ENCODE data around the gene NEUROG1.

NEUROG1 gene

GRCh38 chr5:135577421-135577820 lies 41.7 kb upstream of the NEUROG1 start:
- H3K9me3 ChIP-seq (ENCODE audit: control extremely low read depth in 1 of 5, control insufficient read depth in 4 of 5, insufficient read depth in 2 of 5, low read depth in 1 of 5, low read length in 4 of 5): no peaks in the 10 kb centered on the region
- peaks cover 4 to 72% (median 52%) of the 10 kb centered on the region in 5 experiments for H3K27me3 ChIP-seq (replicated peaks in 2 of 5; ENCODE audit: control insufficient read depth in 4 of 5, insufficient read depth in 5 of 5, low read length in 4 of 5)
- WGBS (ENCODE audit: insufficient coverage): 67% methylated on average over 3 of the region's 8 CpGs
- ChIA-PET CTCF (interaction anchor here (1.0 to 4.3 kb wide), 3 partner anchors 12 to 21 kb away, joined by 3 to 16 read pairs (median 4); no protein-coding TSS in a partner anchor), POLR2A (no interaction called here)
- DNase-seq: no peak
- no peak overlapping the region for H3K27ac ChIP-seq (ENCODE audit: insufficient read depth in 1 of 2, low read depth in 1 of 2, low read length in 2 of 2, poor library complexity in 1 of 2, severe bottlenecking in 2 of 2)
- peaks cover 0 to 14% (median 7%) of the 10 kb centered on the region in 4 experiments for H3K4me1 ChIP-seq (ENCODE audit: control extremely low read depth in 1 of 4, control insufficient read depth in 4 of 4, insufficient read depth in 4 of 4, low read length in 3 of 4)
- H3K4me3 ChIP-seq (ENCODE audit: control insufficient read depth in 1 of 7, extremely low read depth in 1 of 7, insufficient read depth in 4 of 7, low read depth in 2 of 7, low read length in 6 of 7): no peak overlapping the region
- H3K36me3 ChIP-seq (ENCODE audit: control insufficient read depth in 4 of 4, insufficient read depth in 4 of 4, low read length in 3 of 4): no peaks in the 10 kb centered on the region

GRCh38 chr5:135576075-135576599 lies 40.4 kb upstream of the NEUROG1 start:
- POLR2A ChIA-PET: no interaction called here

GRCh38 chr5:135574493-135574892 lies 38.7 kb upstream of the NEUROG1 start:
- CTCF ChIA-PET: interaction anchor here (4.3 to 29.4 kb wide), 3 partner anchors 9 to 108 kb away, joined by 16 to 1163 read pairs (median 70); partner anchors contain the start of gene TIFAB
- 98% methylated on average over 9 of the region's 10 CpGs for WGBS (ENCODE audit: insufficient coverage)
- no peak for DNase-seq
- Histone ChIP-seq H3K27ac (ENCODE audit: insufficient read depth in 1 of 2, low read depth in 1 of 2, low read length in 2 of 2, poor library complexity in 1 of 2, severe bottlenecking in 2 of 2) (no peak overlapping the region), H3K4me1 (ENCODE audit: control extremely low read depth in 1 of 4, control insufficient read depth in 4 of 4, insufficient read depth in 4 of 4, low read length in 3 of 4) (peaks cover 0 to 14% (median 7%) of the 10 kb centered on the region in 4 experiments), H3K27me3 (replicated peaks in 2 of 5; ENCODE audit: control insufficient read depth in 4 of 5, insufficient read depth in 5 of 5, low read length in 4 of 5) (peaks cover 0 to 48% (median 42%) of the 10 kb centered on the region in 5 experiments), H3K9me3 (ENCODE audit: control extremely low read depth in 1 of 5, control insufficient read depth in 4 of 5, insufficient read depth in 2 of 5, low read depth in 1 of 5, low read length in 4 of 5) (no peaks in the 10 kb centered on the region), H3K4me3 (ENCODE audit: control insufficient read depth in 1 of 7, extremely low read depth in 1 of 7, insufficient read depth in 4 of 7, low read depth in 2 of 7, low read length in 6 of 7) (no peak overlapping the region), H3K36me3 (ENCODE audit: control insufficient read depth in 4 of 4, insufficient read depth in 4 of 4, low read length in 3 of 4) (no peaks in the 10 kb centered on the region)
- POLR2A ChIA-PET: no interaction called here

More at GRCh38 chr5:135576075-135576599, 40.4 kb upstream of the NEUROG1 start:
- no peaks in the 10 kb centered on the region for H3K9me3 ChIP-seq (ENCODE audit: control extremely low read depth in 1 of 5, control insufficient read depth in 4 of 5, insufficient read depth in 2 of 5, low read depth in 1 of 5, low read length in 4 of 5)
- peaks cover 4 to 63% (median 50%) of the 10 kb centered on the region in 5 experiments for H3K27me3 ChIP-seq (replicated peaks in 2 of 5; ENCODE audit: control insufficient read depth in 4 of 5, insufficient read depth in 5 of 5, low read length in 4 of 5)
- peaks cover 0 to 14% (median 7%) of the 10 kb centered on the region in 4 experiments for H3K4me1 ChIP-seq (ENCODE audit: control extremely low read depth in 1 of 4, control insufficient read depth in 4 of 4, insufficient read depth in 4 of 4, low read length in 3 of 4)
- 80% methylated on average over 4 of the region's 6 CpGs for WGBS (ENCODE audit: insufficient coverage)
- no peak overlapping the region for H3K27ac ChIP-seq (ENCODE audit: insufficient read depth in 1 of 2, low read depth in 1 of 2, low read length in 2 of 2, poor library complexity in 1 of 2, severe bottlenecking in 2 of 2)
- no peaks in the 10 kb centered on the region for H3K36me3 ChIP-seq (ENCODE audit: control insufficient read depth in 4 of 4, insufficient read depth in 4 of 4, low read length in 3 of 4)
- H3K4me3 ChIP-seq (ENCODE audit: control insufficient read depth in 1 of 7, extremely low read depth in 1 of 7, insufficient read depth in 4 of 7, low read depth in 2 of 7, low read length in 6 of 7): no peak overlapping the region
- CTCF ChIA-PET: interaction anchor here (1.5 to 4.3 kb wide), 2 partner anchors 10 to 16 kb away, joined by 4 to 16 read pairs; no protein-coding TSS in a partner anchor
- DNase-seq: no peak

GRCh38 chr5:135571902-135572301 lies 36.1 kb upstream of the NEUROG1 start:
- no peak overlapping the region for H3K4me3 ChIP-seq (ENCODE audit: control insufficient read depth in 1 of 7, extremely low read depth in 1 of 7, insufficient read depth in 4 of 7, low read depth in 2 of 7, low read length in 6 of 7)
- H3K9me3 ChIP-seq (ENCODE audit: control extremely low read depth in 1 of 5, control insufficient read depth in 4 of 5, insufficient read depth in 2 of 5, low read depth in 1 of 5, low read length in 4 of 5): no peaks in the 10 kb centered on the region
- no peak for DNase-seq
- H3K36me3 ChIP-seq (ENCODE audit: control insufficient read depth in 4 of 4, insufficient read depth in 4 of 4, low read length in 3 of 4): no peaks in the 10 kb centered on the region
- CTCF ChIA-PET: interaction anchor here (1.0 to 29.4 kb wide), 7 partner anchors 8 to 260 kb away, joined by 3 to 1163 read pairs (median 70); partner anchors contain the start of genes CXCL14, SLC25A48 and TIFAB
- H3K27me3 ChIP-seq (replicated peaks in 2 of 5; ENCODE audit: control insufficient read depth in 4 of 5, insufficient read depth in 5 of 5, low read length in 4 of 5): peaks cover 0 to 23% (median 18%) of the 10 kb centered on the region in 5 experiments
- no peaks in the 10 kb centered on the region for H3K4me1 ChIP-seq (ENCODE audit: control extremely low read depth in 1 of 4, control insufficient read depth in 4 of 4, insufficient read depth in 4 of 4, low read length in 3 of 4)
- POLR2A ChIA-PET: no interaction called here
- H3K27ac ChIP-seq (ENCODE audit: insufficient read depth in 1 of 2, low read depth in 1 of 2, low read length in 2 of 2, poor library complexity in 1 of 2, severe bottlenecking in 2 of 2): no peak overlapping the region
- 92% methylated on average over 5 of the region's 9 CpGs for WGBS (ENCODE audit: insufficient coverage)

- DNase-seq: no peak
- WGBS (ENCODE audit: insufficient coverage): 90% methylated on average over 10 of the region's 10 CpGs
- Histone ChIP-seq H3K4me1 (ENCODE audit: control extremely low read depth in 1 of 4, control insufficient read depth in 4 of 4, insufficient read depth in 4 of 4, low read length in 3 of 4) (no peaks in the 10 kb centered on the region), H3K27ac (ENCODE audit: insufficient read depth in 1 of 2, low read depth in 1 of 2, low read length in 2 of 2, poor library complexity in 1 of 2, severe bottlenecking in 2 of 2) (no peak overlapping the region), H3K27me3 (replicated peaks in 2 of 5; ENCODE audit: control insufficient read depth in 4 of 5, insufficient read depth in 5 of 5, low read length in 4 of 5) (peaks cover 0 to 20% (median 12%) of the 10 kb centered on the region in 5 experiments), H3K9me3 (ENCODE audit: control extremely low read depth in 1 of 5, control insufficient read depth in 4 of 5, insufficient read depth in 2 of 5, low read depth in 1 of 5, low read length in 4 of 5) (no peaks in the 10 kb centered on the region), H3K4me3 (ENCODE audit: control insufficient read depth in 1 of 7, extremely low read depth in 1 of 7, insufficient read depth in 4 of 7, low read depth in 2 of 7, low read length in 6 of 7) (no peak overlapping the region), H3K36me3 (ENCODE audit: control insufficient read depth in 4 of 4, insufficient read depth in 4 of 4, low read length in 3 of 4) (no peaks in the 10 kb centered on the region)
- CTCF ChIA-PET: interaction anchor here (3.0 to 29.4 kb wide), 6 partner anchors 8 to 260 kb away, joined by 11 to 1163 read pairs (median 92); partner anchors contain the start of genes CXCL14, SLC25A48 and TIFAB
- POLR2A ChIA-PET: no interaction called here
Observed at GRCh38 chr5:135571066-135571609, 35.4 kb upstream of the NEUROG1 start.

- H3K4me3 ChIP-seq (ENCODE audit: control insufficient read depth in 1 of 7, extremely low read depth in 1 of 7, insufficient read depth in 4 of 7, low read depth in 2 of 7, low read length in 6 of 7): no peak overlapping the region
- ChIA-PET POLR2A (no interaction called here), CTCF (interaction anchor here (1.2 to 29.4 kb wide), 7 partner anchors 9 to 261 kb away, joined by 6 to 1163 read pairs (median 70); partner anchors contain the start of genes CXCL14, SLC25A48 and TIFAB)
Observed at GRCh38 chr5:135570453-135570764, 34.6 kb upstream of the NEUROG1 start.

More at GRCh38 chr5:135570453-135570764, 34.6 kb upstream of the NEUROG1 start:
- Histone ChIP-seq H3K27ac (ENCODE audit: insufficient read depth in 1 of 2, low read depth in 1 of 2, low read length in 2 of 2, poor library complexity in 1 of 2, severe bottlenecking in 2 of 2) (no peak overlapping the region), H3K36me3 (ENCODE audit: control insufficient read depth in 4 of 4, insufficient read depth in 4 of 4, low read length in 3 of 4) (no peaks in the 10 kb centered on the region), H3K27me3 (replicated peaks in 2 of 5; ENCODE audit: control insufficient read depth in 4 of 5, insufficient read depth in 5 of 5, low read length in 4 of 5) (peaks cover 0 to 17% (median 7%) of the 10 kb centered on the region in 5 experiments), H3K9me3 (ENCODE audit: control extremely low read depth in 1 of 5, control insufficient read depth in 4 of 5, insufficient read depth in 2 of 5, low read depth in 1 of 5, low read length in 4 of 5) (no peaks in the 10 kb centered on the region), H3K4me1 (ENCODE audit: control extremely low read depth in 1 of 4, control insufficient read depth in 4 of 4, insufficient read depth in 4 of 4, low read length in 3 of 4) (no peaks in the 10 kb centered on the region)
- DNase-seq: no peak
- WGBS (ENCODE audit: insufficient coverage): 63% methylated on average over 2 of the region's 3 CpGs

All from common myeloid progenitor, CD34-positive (primary cell).